GM12878 (cell line): Measurements from ENCODE around the gene PRSS50. TPM values are rescaled to one million over a fixed set of nuclear protein-coding genes. Genes with fewer than 3 reads are reported as not detected.

ENCODE experiments used
- ATAC-seq: fragments of 200-7000 bp; cut with Tn5 transposase; 3 replicates; pipeline ENCODE4 v1.9.1; 2020; ENCODE audit warnings: mild to moderate bottlenecking, moderate library complexity
- BruUV-seq: library from RNA; stranded (reverse); fragments of 400-500 nt; replicated peaks from 2 replicates; lab custom pipeline; 2021; lab: Mats Ljungman, UMichigan
- CTCF ChIA-PET: fragments of 300-600 bp; sonication (Branson Sonifier 250); formaldehyde crosslinking; extraction: SDS; loops from one replicate; lab custom pipeline; 2021; ENCODE audit warnings: inconsistent platforms; lab: Yijun Ruan, JAX
- POLR2A ChIA-PET: fragments of 350-600 bp; formaldehyde crosslinking; extraction: SDS; loops from one replicate; lab custom pipeline; 2021; ENCODE audit warnings: inconsistent platforms; lab: Charles Lee
- RAD21 ChIA-PET: fragments of 300-600 bp; sonication (Branson Sonifier 250); formaldehyde crosslinking; loops from one replicate; lab custom pipeline; 2023; ENCODE audit warnings: antibody characterized with exemption; ENCODE audit not compliant: unreplicated experiment; lab: Charles Lee
- SMC1A ChIA-PET: fragments of 300-600 bp; sonication (Branson Sonifier 250); formaldehyde crosslinking; loops from one replicate; lab custom pipeline; 2023; ENCODE audit not compliant: unreplicated experiment, uncharacterized antibody; lab: Charles Lee
- DNase-seq: peaks from one replicate; pipeline ENCODE4 v3.0.0-alpha.2; 2011; ENCODE audit warnings: low read depth, low spot score
- FAIRE-seq: peaks from 3 replicates; lab custom pipeline; 2011; peaks lifted over from hg19 to GRCh38; lab: Jason Lieb, UNC
- H2AFZ ChIP-seq: 2 replicates; pipeline ENCODE4 v1.6.0; 2011; ENCODE audit warnings: low read depth, low read length, control low read depth; ENCODE audit not compliant: control insufficient read depth
- H3K27ac ChIP-seq: 2 replicates; pipeline ENCODE4 v1.5.1; 2011; ENCODE audit warnings: control low read depth; ENCODE audit not compliant: control insufficient read depth, insufficient read depth
- H3K27me3 ChIP-seq, 2 experiments: replicated peaks in 1 of 2; 2 replicates each; pipeline versions ENCODE4 v1.6.0 to v1.6.1; 2011; ENCODE audit warnings: low read length in 1 of 2; ENCODE audit not compliant: control insufficient read depth in 2 of 2, insufficient read depth in 2 of 2
- H3K36me3 ChIP-seq, 2 experiments: 2 replicates each; pipeline ENCODE4 v1.5.1; 2011; ENCODE audit warnings: low read length in 1 of 2; ENCODE audit not compliant: control insufficient read depth in 2 of 2, insufficient read depth in 2 of 2
- H3K4me1 ChIP-seq: 2 replicates; pipeline ENCODE4 v1.6.1; 2011; ENCODE audit warnings: mild to moderate bottlenecking, low read length, moderate library complexity, mixed read lengths; ENCODE audit not compliant: control insufficient read depth, insufficient read depth
- H3K4me2 ChIP-seq: 2 replicates; pipeline ENCODE4 v1.6.0; 2011; ENCODE audit warnings: control low read depth; ENCODE audit not compliant: control insufficient read depth, insufficient read depth
- H3K4me3 ChIP-seq: fragments of 200-600 bp; sonication (generic); 2 replicates; pipeline ENCODE4 v1.5.1; 2016
- H3K79me2 ChIP-seq: 2 replicates; pipeline ENCODE4 v1.6.0; 2011; ENCODE audit warnings: low read length; ENCODE audit not compliant: control insufficient read depth, insufficient read depth
- H3K9ac ChIP-seq: 2 replicates; pipeline ENCODE4 v1.8.0; 2011; ENCODE audit warnings: low read length, control low read depth, mixed read lengths; ENCODE audit not compliant: control insufficient read depth, insufficient read depth
- H3K9me3 ChIP-seq: replicated peaks from 3 replicates; pipeline ENCODE4 v1.5.1; 2011; ENCODE audit warnings: mild to moderate bottlenecking, low read length; ENCODE audit not compliant: control insufficient read depth, insufficient read depth
- H4K20me1 ChIP-seq: 2 replicates; pipeline ENCODE4 v1.6.0; 2011; ENCODE audit not compliant: control insufficient read depth, insufficient read depth
- CBX5 ChIP-seq: sonication (generic); IDR thresholded peaks from 2 replicates; pipeline ENCODE4 v1.6.1; 2016; ENCODE audit warnings: low read depth, moderate library complexity, mild to moderate bottlenecking, inconsistent platforms
- CHD1 ChIP-seq: IDR thresholded peaks from 2 replicates; pipeline ENCODE4 v1.6.1; 2012; ENCODE audit warnings: low read depth, low read length, improper control_type of control experiment
- CREM ChIP-seq: IDR thresholded peaks from 2 replicates; pipeline ENCODE4 v1.6.1; 2014; ENCODE audit warnings: antibody characterized with exemption, low read depth
- KLF5 ChIP-seq: fragments of 450-650 bp; IDR thresholded peaks from 2 replicates; pipeline ENCODE4 v1.6.1; 2014; ENCODE audit warnings: mild to moderate bottlenecking; ENCODE audit not compliant: partially characterized antibody
- NR2F1 ChIP-seq: fragments of 450-650 bp; conservative IDR thresholded peaks from 2 replicates; pipeline ENCODE4 v1.6.1; 2017; ENCODE audit warnings: mild to moderate bottlenecking
- RBBP5 ChIP-seq: fragments of 200-600 bp; sonication (generic); conservative IDR thresholded peaks from 2 replicates; pipeline ENCODE4 v1.6.1; 2016
- TCF12 ChIP-seq: IDR thresholded peaks from 2 replicates; pipeline ENCODE4 v1.6.1; 2011; ENCODE audit warnings: low read depth, mild to moderate bottlenecking, low read length
- YBX1 ChIP-seq: fragments of 450-650 bp; IDR thresholded peaks from 2 replicates; pipeline ENCODE4 v1.6.1; 2016; ENCODE audit warnings: antibody characterized with exemption
- ZNF622 ChIP-seq: fragments of 450-650 bp; IDR thresholded peaks from 2 replicates; pipeline ENCODE4 v1.6.1; 2017; ENCODE audit warnings: mild to moderate bottlenecking, inconsistent platforms
- WGBS: methylation state at CpG from one replicate; pipeline ENCODE4 v1.1.6; 2016; ENCODE audit warnings: low lambda C conversion rate; ENCODE audit not compliant: insufficient replicate concordance, insufficient coverage; ENCODE audit errors: missing lambda C conversion rate; 5-methylcytosine and 5-hydroxymethylcytosine counted together
- in situ Hi-C: fragments of 300-500 bp; cut with MboI; formaldehyde crosslinking; loops from 9 replicates; pipeline ENCODE4 v1.14.3; 2018; ENCODE audit warnings: mixed read lengths
- intact Hi-C: fragments of 100-400 bp; cut with micrococcal nuclease; formaldehyde crosslinking; loops from one replicate; pipeline ENCODE4 v1.14.2; 2022; ENCODE audit not compliant: unreplicated experiment
- polyA plus RNA-seq, 11 experiments: library from polyadenylated mRNA; depleted of rRNA in 4 of 11; unstranded in 6 of 11; stranded (reverse) in 5 of 11; fragments of >200 nt; fragmentation: Nextera tagmentation in 4 of 11; fragmentation: Illumina TruSeq in 1 of 11; extraction: Ambion mirVana in 4 of 11; extraction: Trizol in 1 of 11; gene quantifications; 1 replicate in 1 of 11; 2 replicates in 10 of 11; pipeline versions ENCODE4 v1.2.1 to v1.2.3, GENCODE V29; 2011 to 2016; ENCODE audit warnings: inconsistent platforms in 2 of 11, missing spikeins in 2 of 11, low read depth in 1 of 11
- total RNA-seq, 4 experiments: library from RNA; depleted of rRNA in 3 of 4; stranded (reverse); fragments of >200 nt in 3 of 4; fragmentation: Illumina TruSeq in 1 of 4; extraction: Trizol in 1 of 4; gene quantifications; 2 replicates each; pipeline versions ENCODE4 v1.2.1 to v1.2.3, GENCODE V29; 2013 to 2021
- TF ChIP-seq, protein P1 (sequence below): fragments of 450-650 bp; formaldehyde crosslinking; IDR thresholded peaks from 2 replicates; pipeline ENCODE4 v1.4.0; 2020; ENCODE audit warnings: mild to moderate bottlenecking, moderate library complexity
- TF ChIP-seq, protein P2 (sequence below): IDR thresholded peaks from 2 replicates; pipeline ENCODE4 v1.6.1; 2011; ENCODE audit warnings: low read depth, low read length, improper control_type of control experiment, borderline replicate concordance
- TF ChIP-seq, protein P3 (sequence below): fragments of 450-650 bp; conservative IDR thresholded peaks from 2 replicates; pipeline ENCODE4 v1.6.1; 2017; ENCODE audit warnings: mild to moderate bottlenecking, moderate library complexity

PRSS50 gene
- total and polyA plus RNA-seq, 10 of the 15 experiments (the other 5 are each of a cell fraction or from before 2014, with no cell fraction given): 0.05 TPM; not detected in 9

DNA sequence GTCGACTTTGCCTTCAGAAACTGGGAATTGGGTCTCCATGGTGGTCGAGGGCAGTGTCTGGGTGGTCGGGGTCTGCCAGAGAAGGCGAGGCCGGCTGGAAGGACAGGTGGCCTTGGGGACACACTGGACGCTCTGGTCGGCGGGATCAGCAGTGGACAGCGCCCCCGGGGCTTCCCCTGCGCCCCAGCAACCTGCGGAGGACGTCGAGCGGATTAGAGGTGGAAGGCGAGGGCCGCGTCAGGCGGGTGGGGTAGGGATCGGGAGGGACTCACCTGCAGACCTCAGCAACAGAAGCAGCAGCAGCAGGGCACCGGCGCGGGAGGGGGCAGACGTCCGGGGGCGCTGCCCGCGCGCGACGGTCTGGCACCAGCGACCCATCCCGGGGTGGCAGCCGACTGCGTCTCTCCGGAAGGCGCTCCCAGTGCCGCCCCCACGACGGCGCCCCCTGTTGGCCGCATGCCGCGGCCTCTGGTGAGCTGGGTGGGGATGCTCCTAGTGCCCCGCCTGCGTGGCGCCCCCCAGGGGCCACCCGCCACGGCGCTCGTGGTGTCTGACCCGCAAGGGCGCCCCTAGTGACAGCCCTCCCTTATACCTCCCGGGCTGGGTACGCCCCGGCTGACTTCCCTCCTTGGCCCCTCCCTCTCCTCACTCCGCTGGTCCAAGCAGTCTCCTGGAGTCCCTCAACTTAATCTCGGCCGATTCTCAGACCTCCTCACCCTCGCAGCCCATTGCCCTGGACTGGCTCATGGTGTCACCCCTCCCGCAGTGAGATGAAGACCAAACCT, at the start of gene PRSS50 (continued):
- TF ChIP-seq, protein P1, sequence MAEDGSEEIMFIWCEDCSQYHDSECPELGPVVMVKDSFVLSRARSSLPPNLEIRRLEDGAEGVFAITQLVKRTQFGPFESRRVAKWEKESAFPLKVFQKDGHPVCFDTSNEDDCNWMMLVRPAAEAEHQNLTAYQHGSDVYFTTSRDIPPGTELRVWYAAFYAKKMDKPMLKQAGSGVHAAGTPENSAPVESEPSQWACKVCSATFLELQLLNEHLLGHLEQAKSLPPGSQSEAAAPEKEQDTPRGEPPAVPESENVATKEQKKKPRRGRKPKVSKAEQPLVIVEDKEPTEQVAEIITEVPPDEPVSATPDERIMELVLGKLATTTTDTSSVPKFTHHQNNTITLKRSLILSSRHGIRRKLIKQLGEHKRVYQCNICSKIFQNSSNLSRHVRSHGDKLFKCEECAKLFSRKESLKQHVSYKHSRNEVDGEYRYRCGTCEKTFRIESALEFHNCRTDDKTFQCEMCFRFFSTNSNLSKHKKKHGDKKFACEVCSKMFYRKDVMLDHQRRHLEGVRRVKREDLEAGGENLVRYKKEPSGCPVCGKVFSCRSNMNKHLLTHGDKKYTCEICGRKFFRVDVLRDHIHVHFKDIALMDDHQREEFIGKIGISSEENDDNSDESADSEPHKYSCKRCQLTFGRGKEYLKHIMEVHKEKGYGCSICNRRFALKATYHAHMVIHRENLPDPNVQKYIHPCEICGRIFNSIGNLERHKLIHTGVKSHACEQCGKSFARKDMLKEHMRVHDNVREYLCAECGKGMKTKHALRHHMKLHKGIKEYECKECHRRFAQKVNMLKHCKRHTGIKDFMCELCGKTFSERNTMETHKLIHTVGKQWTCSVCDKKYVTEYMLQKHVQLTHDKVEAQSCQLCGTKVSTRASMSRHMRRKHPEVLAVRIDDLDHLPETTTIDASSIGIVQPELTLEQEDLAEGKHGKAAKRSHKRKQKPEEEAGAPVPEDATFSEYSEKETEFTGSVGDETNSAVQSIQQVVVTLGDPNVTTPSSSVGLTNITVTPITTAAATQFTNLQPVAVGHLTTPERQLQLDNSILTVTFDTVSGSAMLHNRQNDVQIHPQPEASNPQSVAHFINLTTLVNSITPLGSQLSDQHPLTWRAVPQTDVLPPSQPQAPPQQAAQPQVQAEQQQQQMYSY (CRISPR knock-in tag): no peak
- no peak for TF ChIP-seq YBX1
- TF ChIP-seq NR2F1: no peak
- no peak for TF ChIP-seq TCF12
- TF ChIP-seq, protein P2, sequence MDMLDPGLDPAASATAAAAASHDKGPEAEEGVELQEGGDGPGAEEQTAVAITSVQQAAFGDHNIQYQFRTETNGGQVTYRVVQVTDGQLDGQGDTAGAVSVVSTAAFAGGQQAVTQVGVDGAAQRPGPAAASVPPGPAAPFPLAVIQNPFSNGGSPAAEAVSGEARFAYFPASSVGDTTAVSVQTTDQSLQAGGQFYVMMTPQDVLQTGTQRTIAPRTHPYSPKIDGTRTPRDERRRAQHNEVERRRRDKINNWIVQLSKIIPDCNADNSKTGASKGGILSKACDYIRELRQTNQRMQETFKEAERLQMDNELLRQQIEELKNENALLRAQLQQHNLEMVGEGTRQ: no peak
- TF ChIP-seq RBBP5: no peak
- TF ChIP-seq ZNF622: no peak
- no peak for TF ChIP-seq CHD1

DNA sequence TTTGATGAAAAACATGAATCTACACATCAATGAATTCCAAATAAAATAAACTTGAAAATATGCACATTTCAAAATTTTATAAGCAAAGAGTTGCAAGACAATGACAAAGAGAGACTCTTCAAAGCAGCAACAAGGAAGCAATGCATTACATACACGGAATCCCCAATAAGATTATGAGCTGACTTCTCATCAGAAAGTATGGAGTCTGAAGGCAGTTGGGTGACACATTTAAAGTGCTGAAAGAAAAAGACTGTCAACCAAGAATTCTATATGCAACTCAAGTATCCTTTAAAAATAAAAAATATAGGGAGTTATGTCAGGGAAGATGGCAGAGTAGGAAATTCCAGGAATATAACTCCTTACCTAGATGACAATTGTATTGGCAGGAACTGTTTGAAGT, 46.5 kb upstream of the PRSS50 start:
- no peak for FAIRE-seq
- in situ Hi-C loops: no loop called here

More for the DNA sequence above, 46.5 kb upstream of the PRSS50 start:
- whole genome bisulfite sequencing: 38% methylated on average over 1 of the region's 1 CpG
- POLR2A ChIA-PET: no interaction called here
- Histone ChIP-seq H3K79me2 (no peaks in the 10 kb centered on the region), H4K20me1 (no peaks in the 10 kb centered on the region), H3K4me3 (no peak overlapping the region), H3K4me2 (no peak overlapping the region), H3K9me3 (peaks cover 6% of the 10 kb centered on the region; the same call in 2 of the 3 replicates), H3K36me3 (no peaks in the 10 kb centered on the region), H3K27ac (no peak overlapping the region), H3K4me1 (no peaks in the 10 kb centered on the region), H2AFZ (no peak overlapping the region), H3K9ac (no peak overlapping the region), H3K27me3 (no peaks in the 10 kb centered on the region)
- SMC1A ChIA-PET: no interaction called here
- BruUV-seq: no TSS peak
- ATAC-seq (no peak), DNase-seq (no peak)
- CTCF ChIA-PET: interaction anchor here (1.0 kb wide), 1 partner anchor 301 kb away, joined by 3 read pairs; no protein-coding TSS in a partner anchor
- TF ChIP-seq KLF5 (no peak), CREM (no peak), CBX5 (no peak)
- TF ChIP-seq, protein P3, sequence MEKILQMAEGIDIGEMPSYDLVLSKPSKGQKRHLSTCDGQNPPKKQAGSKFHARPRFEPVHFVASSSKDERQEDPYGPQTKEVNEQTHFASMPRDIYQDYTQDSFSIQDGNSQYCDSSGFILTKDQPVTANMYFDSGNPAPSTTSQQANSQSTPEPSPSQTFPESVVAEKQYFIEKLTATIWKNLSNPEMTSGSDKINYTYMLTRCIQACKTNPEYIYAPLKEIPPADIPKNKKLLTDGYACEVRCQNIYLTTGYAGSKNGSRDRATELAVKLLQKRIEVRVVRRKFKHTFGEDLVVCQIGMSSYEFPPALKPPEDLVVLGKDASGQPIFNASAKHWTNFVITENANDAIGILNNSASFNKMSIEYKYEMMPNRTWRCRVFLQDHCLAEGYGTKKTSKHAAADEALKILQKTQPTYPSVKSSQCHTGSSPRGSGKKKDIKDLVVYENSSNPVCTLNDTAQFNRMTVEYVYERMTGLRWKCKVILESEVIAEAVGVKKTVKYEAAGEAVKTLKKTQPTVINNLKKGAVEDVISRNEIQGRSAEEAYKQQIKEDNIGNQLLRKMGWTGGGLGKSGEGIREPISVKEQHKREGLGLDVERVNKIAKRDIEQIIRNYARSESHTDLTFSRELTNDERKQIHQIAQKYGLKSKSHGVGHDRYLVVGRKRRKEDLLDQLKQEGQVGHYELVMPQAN: no peak
- intact Hi-C loops: no loop called here
- RAD21 ChIA-PET: no interaction called here
